Tibial artery (tissue), 4 donors: Measurements from ENCODE around the gene DUSP3.
A peak's percentile ranks its signal among the peaks of the same experiment; 100 is the strongest.

Source experiments
- DNase-seq, 2 donors: peaks; one replicate each; pipeline ENCODE4 v3.0.0-alpha.2; 2019
- H3K27ac ChIP-seq, 2 donors: fragments of 200-600 bp; sonication (generic) in 1 of 2; 1 replicate in 1 of 2; 2 replicates in 1 of 2; pipeline ENCODE4 v1.5.1; 2018 to 2019; ENCODE audit warnings: mild to moderate bottlenecking in 1 of 2
- H3K27me3 ChIP-seq, 2 donors: fragments of 200-600 bp; sonication (generic) in 1 of 2; one replicate each; pipeline versions ENCODE4 v1.5.1 to v1.6.0; 2016 to 2019
- H3K36me3 ChIP-seq, 3 donors: fragments of 200-600 bp; sonication (generic) in 2 of 3; one replicate each; pipeline ENCODE4 v1.5.1; 2016 to 2019; ENCODE audit warnings: mild to moderate bottlenecking in 2 of 3
- H3K4me1 ChIP-seq, 4 donors: fragments of 200-600 bp; sonication (generic) in 2 of 4; 1 replicate in 3 of 4; 2 replicates in 1 of 4; pipeline ENCODE4 v1.5.1; 2016 to 2019
- H3K4me3 ChIP-seq, 2 donors: fragments of 200-600 bp; sonication (generic) in 1 of 2; 1 replicate in 1 of 2; 2 replicates in 1 of 2; pipeline ENCODE4 v1.5.1; 2018 to 2019; ENCODE audit warnings: mild to moderate bottlenecking in 2 of 2
- H3K9me3 ChIP-seq, 3 donors: fragments of 200-600 bp; sonication (generic) in 1 of 3; one replicate each; pipeline ENCODE4 v1.5.1; 2016 to 2019
- intact Hi-C: fragments of 100-400 bp; cut with DNase I; formaldehyde crosslinking; loops from one replicate; pipeline ENCODE4 v1.15.0; 2023; ENCODE audit warnings: low total_unique reads
- TF ChIP-seq, protein P1 (sequence below), 2 experiments: fragments of 200-600 bp in 1 of 2; fragments of 450-650 bp in 1 of 2; IDR thresholded peaks; one replicate each; pipeline ENCODE4 v1.5.1; 2017 to 2019; ENCODE audit warnings: antibody characterized with exemption in 2 of 2, mild to moderate bottlenecking in 1 of 2, moderate library complexity in 1 of 2

DUSP3 gene

DNA sequence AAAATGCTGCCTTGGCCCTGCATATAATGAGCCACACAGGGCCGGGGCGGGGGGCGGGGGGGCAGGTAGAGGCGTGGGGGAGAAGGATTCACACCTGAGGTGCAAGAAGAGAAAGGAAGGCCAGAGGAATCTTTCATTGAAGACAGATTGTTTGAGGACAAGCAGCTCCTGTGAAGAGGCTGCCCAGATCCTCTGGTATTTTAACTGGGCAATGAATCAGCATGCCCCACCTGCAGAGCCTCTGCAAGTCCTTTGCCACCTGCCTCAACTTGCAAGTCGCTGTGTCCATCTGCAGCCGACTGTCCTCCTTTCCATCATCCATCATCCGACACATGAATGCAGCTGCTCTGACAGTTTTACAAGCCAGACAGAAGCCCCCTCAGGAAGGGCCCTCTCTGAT lies 18.9 kb downstream of the DUSP3 start:
- Histone ChIP-seq H3K27ac (peak overlapping the region in 1 of 2 donors; percentile 76), H3K9me3 (no peaks in the 10 kb centered on the region), H3K4me1 (peaks cover 8 to 68% (median 29%) of the 10 kb centered on the region in 4 donors), H3K4me3 (no peak overlapping the region), H3K27me3 (no peaks in the 10 kb centered on the region), H3K36me3 (no peaks in the 10 kb centered on the region)
- TF ChIP-seq, protein P1, sequence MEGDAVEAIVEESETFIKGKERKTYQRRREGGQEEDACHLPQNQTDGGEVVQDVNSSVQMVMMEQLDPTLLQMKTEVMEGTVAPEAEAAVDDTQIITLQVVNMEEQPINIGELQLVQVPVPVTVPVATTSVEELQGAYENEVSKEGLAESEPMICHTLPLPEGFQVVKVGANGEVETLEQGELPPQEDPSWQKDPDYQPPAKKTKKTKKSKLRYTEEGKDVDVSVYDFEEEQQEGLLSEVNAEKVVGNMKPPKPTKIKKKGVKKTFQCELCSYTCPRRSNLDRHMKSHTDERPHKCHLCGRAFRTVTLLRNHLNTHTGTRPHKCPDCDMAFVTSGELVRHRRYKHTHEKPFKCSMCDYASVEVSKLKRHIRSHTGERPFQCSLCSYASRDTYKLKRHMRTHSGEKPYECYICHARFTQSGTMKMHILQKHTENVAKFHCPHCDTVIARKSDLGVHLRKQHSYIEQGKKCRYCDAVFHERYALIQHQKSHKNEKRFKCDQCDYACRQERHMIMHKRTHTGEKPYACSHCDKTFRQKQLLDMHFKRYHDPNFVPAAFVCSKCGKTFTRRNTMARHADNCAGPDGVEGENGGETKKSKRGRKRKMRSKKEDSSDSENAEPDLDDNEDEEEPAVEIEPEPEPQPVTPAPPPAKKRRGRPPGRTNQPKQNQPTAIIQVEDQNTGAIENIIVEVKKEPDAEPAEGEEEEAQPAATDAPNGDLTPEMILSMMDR (IDR thresholded peaks at IDR 0.05) = no peak
- intact Hi-C loops = loop anchor here (2.0 kb wide), 1 partner anchor 65 kb away; no protein-coding TSS in a partner anchor
- DNase-seq = no peak

DNA sequence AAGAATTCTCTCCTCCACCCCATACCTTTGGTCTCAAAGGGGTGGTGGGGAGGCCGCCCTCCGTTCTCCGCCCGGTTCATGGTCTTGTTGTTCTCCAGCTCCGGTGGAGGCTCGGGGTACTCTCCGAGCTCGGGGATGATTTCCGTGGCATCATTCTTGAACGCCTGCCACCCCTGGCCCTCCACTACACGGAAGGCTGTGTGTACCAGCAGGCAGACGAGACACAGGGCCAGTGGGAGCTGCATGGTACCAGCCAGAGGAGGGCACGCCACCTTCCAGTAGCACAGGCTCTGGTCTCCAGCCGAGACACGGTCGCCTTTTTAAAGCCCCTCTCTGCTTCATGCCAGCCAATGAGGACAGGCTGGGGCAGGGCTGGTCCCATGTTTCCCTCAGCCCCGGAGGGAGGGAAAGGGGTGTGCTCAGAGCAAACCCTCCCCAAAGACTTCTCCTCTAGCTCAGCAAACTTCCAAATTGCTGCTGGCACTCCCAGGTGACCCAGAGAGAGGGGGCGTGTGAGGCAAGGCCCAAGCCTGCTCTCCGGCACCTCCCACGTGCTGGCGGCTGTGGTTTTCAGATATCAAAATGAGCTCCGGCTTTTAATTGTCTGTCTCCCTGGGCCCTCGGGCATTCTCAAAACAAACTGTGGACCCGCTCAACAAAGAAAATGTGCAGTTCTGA lies 20.1 kb downstream of the DUSP3 start, which contains the start of gene SOST:
SOST (minus strand) TSS at position 295 of the 678 bp plus-strand sequence; CDS start at position 245, 50 bp downstream.
- no peaks in the 10 kb centered on the region for H3K27me3 ChIP-seq
- no peaks in the 10 kb centered on the region for H3K9me3 ChIP-seq
- H3K4me1 ChIP-seq = peaks cover 8 to 70% (median 38%) of the 10 kb centered on the region in 4 donors
- DNase-seq = peak in 1 of 2 donors; percentile 76
- intact Hi-C loops = loop anchor here (2.0 kb wide), 1 partner anchor 64 kb away; no protein-coding TSS in a partner anchor
- peak within 1 kb of the TSS; percentile 17 to 18 for H3K4me3 ChIP-seq
- H3K27ac ChIP-seq = peak within 1 kb of the TSS; percentile 61 to 76
- TF ChIP-seq, protein P1 (IDR thresholded peaks at IDR 0.05) = no peak
- H3K36me3 ChIP-seq = no peaks in the 10 kb centered on the region

DNA sequence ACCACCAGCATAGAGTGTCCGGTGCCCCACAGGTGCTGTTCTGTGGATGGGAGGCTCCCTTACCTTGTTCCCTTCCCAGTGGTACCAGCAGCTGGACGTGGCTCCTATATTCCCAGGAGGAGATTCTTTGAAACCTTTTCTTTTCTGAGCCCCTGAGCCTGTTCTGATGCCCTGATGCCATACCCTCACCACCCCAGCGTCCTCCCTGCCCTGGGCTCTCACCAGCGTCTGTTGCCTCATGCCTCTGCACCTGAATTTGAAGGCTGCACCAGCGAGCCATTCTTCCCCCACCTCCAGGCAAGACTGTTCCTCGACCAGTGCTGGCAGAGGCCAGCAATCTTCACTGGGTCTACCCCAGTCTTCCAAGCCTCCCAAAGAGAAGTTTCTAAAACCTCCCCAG lies 20.7 kb downstream of the DUSP3 start:
- no peak for DNase-seq
- H3K27me3 ChIP-seq = no peaks in the 10 kb centered on the region
- peak overlapping the region; percentile 17 to 18 for H3K4me3 ChIP-seq
- peak overlapping the region; percentile 61 to 76 for H3K27ac ChIP-seq
- no peaks in the 10 kb centered on the region for H3K9me3 ChIP-seq
- peaks cover 8 to 70% (median 38%) of the 10 kb centered on the region in 4 donors for H3K4me1 ChIP-seq
- TF ChIP-seq, protein P1 (IDR thresholded peaks at IDR 0.05) = no peak
- intact Hi-C loops = loop anchor here (2.0 kb wide), 1 partner anchor 63 kb away; no protein-coding TSS in a partner anchor
- no peaks in the 10 kb centered on the region for H3K36me3 ChIP-seq

DNA sequence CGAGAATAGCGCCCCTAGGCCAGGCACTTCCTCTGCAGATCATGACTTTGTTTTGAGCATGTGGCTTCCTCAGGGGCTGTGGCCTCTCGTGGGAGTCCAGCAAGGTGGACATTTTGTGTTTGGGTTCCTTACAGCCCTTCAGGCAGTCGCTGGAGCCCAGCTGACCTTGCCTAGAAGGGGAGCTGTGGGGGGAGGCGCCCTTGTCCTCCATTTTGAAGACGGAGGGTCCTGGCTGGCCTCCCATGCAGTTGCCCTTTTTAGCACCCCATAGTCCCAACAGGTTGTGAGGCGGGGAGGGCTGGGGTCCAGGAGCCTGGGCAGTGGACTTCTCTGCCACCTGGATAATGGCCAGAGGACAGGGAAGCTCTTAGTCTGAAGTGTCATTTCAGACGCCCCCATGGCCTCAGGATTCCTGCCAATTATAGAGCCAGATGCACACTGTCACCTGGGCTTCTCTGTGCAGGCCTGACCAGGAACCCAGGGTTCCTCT lies 21.6 kb downstream of the DUSP3 start:
- no peaks in the 10 kb centered on the region for H3K9me3 ChIP-seq
- H3K4me3 ChIP-seq = no peak overlapping the region
- intact Hi-C loops = no loop called here
- H3K4me1 ChIP-seq = peaks cover 8 to 65% (median 37%) of the 10 kb centered on the region in 4 donors
- peak overlapping the region in 1 of 2 donors; percentile 76 for H3K27ac ChIP-seq
- H3K27me3 ChIP-seq = no peaks in the 10 kb centered on the region
- no peaks in the 10 kb centered on the region for H3K36me3 ChIP-seq
- DNase-seq = no peak
- TF ChIP-seq, protein P1 (IDR thresholded peaks at IDR 0.05) = no peak

DNA sequence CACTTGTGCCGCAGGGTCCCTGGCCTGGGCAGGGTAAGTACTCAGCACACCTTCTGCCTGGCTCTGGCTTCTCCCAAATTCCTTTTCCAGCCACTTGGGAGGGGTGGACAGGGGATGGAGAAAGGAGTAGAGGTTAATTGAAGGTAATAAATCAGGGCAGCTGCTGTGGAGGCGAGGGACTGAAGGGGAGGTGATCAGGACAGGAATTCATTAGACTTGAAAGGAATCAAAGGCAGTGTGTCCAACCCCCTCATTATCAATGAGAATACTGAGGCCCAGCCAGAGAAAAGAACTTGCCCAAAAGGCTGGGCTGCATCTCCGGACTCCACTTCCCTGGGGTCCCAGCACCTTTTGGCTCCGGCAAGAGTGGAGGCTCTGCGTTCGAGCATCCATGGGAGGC lies 22.6 kb downstream of the DUSP3 start:
- intact Hi-C loops = no loop called here
- Histone ChIP-seq H3K36me3 (no peaks in the 10 kb centered on the region), H3K27me3 (no peaks in the 10 kb centered on the region), H3K27ac (peak overlapping the region; percentile 9 to 76), H3K9me3 (no peaks in the 10 kb centered on the region), H3K4me1 (peaks cover 8 to 65% (median 37%) of the 10 kb centered on the region in 4 donors), H3K4me3 (no peak overlapping the region)
- TF ChIP-seq, protein P1 (IDR thresholded peaks at IDR 0.05) = no peak
- DNase-seq = no peak
